Sigmoid colon (tissue), 7 donors: ENCODE data around the gene NEO1. TPM values are rescaled to one million over a fixed set of nuclear protein-coding genes. Genes with fewer than 3 reads are reported as not detected.

Source experiments
- DNase-seq: peaks from one replicate; pipeline ENCODE4 v3.0.0-alpha.2; 2019
- H3K27ac ChIP-seq, 4 donors: fragments of 200-600 bp; sonication (generic); one replicate each; pipeline ENCODE4 v1.5.1; 2016 to 2019; ENCODE audit warnings: mild to moderate bottlenecking in 1 of 4
- H3K27me3 ChIP-seq, 3 donors: fragments of 200-600 bp; sonication (generic); one replicate each; pipeline ENCODE4 v1.5.1; 2019; ENCODE audit warnings: mild to moderate bottlenecking in 1 of 3
- H3K36me3 ChIP-seq, 4 donors: fragments of 200-600 bp; sonication (generic); one replicate each; pipeline ENCODE4 v1.5.1; 2016 to 2019
- H3K4me1 ChIP-seq, 4 donors: fragments of 200-600 bp; sonication (generic); one replicate each; pipeline ENCODE4 v1.5.1; 2017 to 2019
- H3K4me3 ChIP-seq, 4 donors: fragments of 200-600 bp; sonication (generic); one replicate each; pipeline ENCODE4 v1.5.1; 2017 to 2019; ENCODE audit warnings: mild to moderate bottlenecking in 2 of 4, moderate library complexity in 1 of 4
- H3K9me3 ChIP-seq, 4 donors: fragments of 200-600 bp in 3 of 4; sonication (generic) in 3 of 4; one replicate each; pipeline versions ENCODE4 v1.5.1 to v1.6.1; 2013 to 2019
- EP300 ChIP-seq, 4 donors: sonication (generic); formaldehyde crosslinking; IDR thresholded peaks; one replicate each; pipeline ENCODE4 v1.6.1; 2017; ENCODE audit warnings: antibody characterized with exemption in 4 of 4
- POLR2A ChIP-seq, 2 donors: fragments of 450-650 bp; IDR thresholded peaks; one replicate each; pipeline ENCODE4 v1.6.1; 2016; ENCODE audit warnings: antibody characterized with exemption in 2 of 2, mild to moderate bottlenecking in 2 of 2, moderate library complexity in 2 of 2
- POLR2AphosphoS5 ChIP-seq, 4 donors: sonication (generic); formaldehyde crosslinking; IDR thresholded peaks; one replicate each; pipeline ENCODE4 v1.6.1; 2017; ENCODE audit warnings: antibody characterized with exemption in 4 of 4
- WGBS, 2 donors: extraction: QIAGEN DNeasy Blood & Tissue Kit; methylation state at CpG; one replicate each; pipeline ENCODE4 v1.1.7; 2013; 5-methylcytosine and 5-hydroxymethylcytosine counted together
- intact Hi-C: fragments of 100-400 bp; cut with DNase I; formaldehyde crosslinking; loops from one replicate; pipeline ENCODE4 v1.15.1; 2023
- polyA plus RNA-seq, 3 donors: library from polyadenylated mRNA; stranded (reverse); fragments of 200-250 nt; gene quantifications; one replicate each; pipeline ENCODE4 v1.2.3, GENCODE V29; 2013
- total RNA-seq, 4 donors: library from RNA; depleted of rRNA; stranded (reverse); fragments of >200 nt; gene quantifications; one replicate each; pipeline ENCODE4 v1.1.0, GENCODE V29; 2016
- TF ChIP-seq, protein P1 (sequence below), 4 experiments: fragments of 450-650 bp in 3 of 4; fragments of 200-600 bp in 1 of 4; IDR thresholded peaks; one replicate each; pipeline ENCODE4 v1.5.1; 2016 to 2019; ENCODE audit warnings: antibody characterized with exemption in 4 of 4, mild to moderate bottlenecking in 3 of 4, moderate library complexity in 2 of 4
- donor health status: healthy with polysubstance abuse.
- donor health status: Bipolar disorder and iron deficiency.
- donor health status: healthy.

NEO1 gene
- total and polyA plus RNA-seq, 7 donors = 9.0 to 56.5 (median 26.8) TPM

DNA sequence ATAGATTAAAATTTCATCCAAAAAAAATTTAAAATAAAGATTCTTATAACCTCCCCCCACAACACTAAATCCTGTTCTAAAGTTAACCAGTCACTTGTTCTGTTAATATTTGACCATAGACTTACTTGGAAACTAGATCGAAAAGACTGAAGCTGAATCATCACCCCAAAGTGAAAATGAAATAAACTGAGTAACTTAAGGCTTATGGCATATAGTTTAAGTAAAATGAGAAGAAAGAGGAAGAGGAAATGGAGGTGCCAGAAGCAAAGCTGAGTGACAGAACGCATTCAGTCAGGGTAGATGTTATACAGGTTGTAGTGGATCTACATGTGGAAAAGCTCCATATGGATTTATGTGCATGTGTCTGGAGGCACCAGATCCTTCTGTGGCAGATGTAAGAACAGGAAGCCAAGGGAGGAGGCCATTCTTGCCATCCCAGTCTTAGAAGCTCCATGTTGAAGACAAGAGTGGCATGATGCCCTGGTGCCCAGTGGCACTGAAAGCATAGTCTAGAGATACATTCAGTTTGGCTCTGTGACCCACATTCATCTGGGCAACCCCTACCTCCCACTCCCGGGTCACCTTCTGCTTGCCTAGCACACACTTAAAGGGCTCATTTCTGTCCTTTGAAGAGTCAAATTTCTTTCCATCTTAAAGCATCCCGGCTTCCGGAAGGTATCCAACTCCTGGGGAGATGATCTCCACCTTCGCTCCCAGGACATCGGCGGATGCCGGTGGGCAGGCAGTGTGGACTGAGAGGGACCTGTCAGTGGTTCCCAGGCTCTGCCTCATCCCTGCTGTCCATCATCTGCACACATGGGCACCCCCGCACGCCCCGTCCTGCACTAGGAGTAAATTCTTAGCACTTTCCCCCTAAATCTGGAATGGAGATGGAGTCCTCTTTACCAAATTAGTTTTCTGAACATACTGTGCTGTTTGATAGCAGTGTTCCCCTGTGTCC, 90.8 kb downstream of the NEO1 start:
- no peak overlapping the region for H3K27ac ChIP-seq
- H3K9me3 ChIP-seq = no peaks in the 10 kb centered on the region
- intact Hi-C loops = no loop called here
- H3K4me3 ChIP-seq = no peak overlapping the region
- 87 to 88% methylated on average over 12 of the region's 12 CpGs for WGBS, 2 donors
- H3K36me3 ChIP-seq = no peaks in the 10 kb centered on the region
- peaks cover 0 to 18% (median 15%) of the 10 kb centered on the region in 4 donors for H3K4me1 ChIP-seq
- no peak for TF ChIP-seq POLR2A (IDR thresholded peaks at IDR 0.05)
- no peaks in the 10 kb centered on the region for H3K27me3 ChIP-seq
- no peak for DNase-seq

DNA sequence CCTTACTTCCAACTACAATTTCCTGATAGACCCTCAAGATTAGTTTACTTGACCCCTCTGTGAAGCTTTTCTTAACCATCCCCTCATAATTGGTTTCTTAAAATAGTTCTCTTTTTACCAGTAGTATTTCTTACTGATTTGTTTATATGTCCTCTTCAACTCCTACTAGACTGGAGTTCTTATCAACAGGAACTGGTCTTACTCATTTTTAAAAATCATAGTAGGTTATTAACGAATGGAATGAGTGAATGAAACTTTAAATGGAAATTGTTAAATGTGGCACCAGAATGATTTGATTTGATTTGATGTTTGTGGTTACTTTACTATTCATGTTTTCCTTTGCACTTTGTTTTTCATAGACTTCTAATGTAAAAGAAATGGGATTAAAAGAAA, 91.5 kb downstream of the NEO1 start:
- TF ChIP-seq, protein P1, sequence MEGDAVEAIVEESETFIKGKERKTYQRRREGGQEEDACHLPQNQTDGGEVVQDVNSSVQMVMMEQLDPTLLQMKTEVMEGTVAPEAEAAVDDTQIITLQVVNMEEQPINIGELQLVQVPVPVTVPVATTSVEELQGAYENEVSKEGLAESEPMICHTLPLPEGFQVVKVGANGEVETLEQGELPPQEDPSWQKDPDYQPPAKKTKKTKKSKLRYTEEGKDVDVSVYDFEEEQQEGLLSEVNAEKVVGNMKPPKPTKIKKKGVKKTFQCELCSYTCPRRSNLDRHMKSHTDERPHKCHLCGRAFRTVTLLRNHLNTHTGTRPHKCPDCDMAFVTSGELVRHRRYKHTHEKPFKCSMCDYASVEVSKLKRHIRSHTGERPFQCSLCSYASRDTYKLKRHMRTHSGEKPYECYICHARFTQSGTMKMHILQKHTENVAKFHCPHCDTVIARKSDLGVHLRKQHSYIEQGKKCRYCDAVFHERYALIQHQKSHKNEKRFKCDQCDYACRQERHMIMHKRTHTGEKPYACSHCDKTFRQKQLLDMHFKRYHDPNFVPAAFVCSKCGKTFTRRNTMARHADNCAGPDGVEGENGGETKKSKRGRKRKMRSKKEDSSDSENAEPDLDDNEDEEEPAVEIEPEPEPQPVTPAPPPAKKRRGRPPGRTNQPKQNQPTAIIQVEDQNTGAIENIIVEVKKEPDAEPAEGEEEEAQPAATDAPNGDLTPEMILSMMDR (IDR thresholded peaks at IDR 0.05) = no peak
- TF ChIP-seq POLR2A (IDR thresholded peaks at IDR 0.05) = no peak
- no peak for TF ChIP-seq POLR2AphosphoS5 (IDR thresholded peaks at IDR 0.05)
- H3K27me3 ChIP-seq = no peaks in the 10 kb centered on the region
- H3K4me1 ChIP-seq = peaks cover 0 to 17% (median 14%) of the 10 kb centered on the region in 4 donors
- H3K4me3 ChIP-seq = no peak overlapping the region
- no peak overlapping the region for H3K27ac ChIP-seq
- intact Hi-C loops = no loop called here
- no peaks in the 10 kb centered on the region for H3K36me3 ChIP-seq
- 75 to 87% methylated on average over 1 of the region's 1 CpG for WGBS, 2 donors
- DNase-seq = no peak
- H3K9me3 ChIP-seq = no peaks in the 10 kb centered on the region

DNA sequence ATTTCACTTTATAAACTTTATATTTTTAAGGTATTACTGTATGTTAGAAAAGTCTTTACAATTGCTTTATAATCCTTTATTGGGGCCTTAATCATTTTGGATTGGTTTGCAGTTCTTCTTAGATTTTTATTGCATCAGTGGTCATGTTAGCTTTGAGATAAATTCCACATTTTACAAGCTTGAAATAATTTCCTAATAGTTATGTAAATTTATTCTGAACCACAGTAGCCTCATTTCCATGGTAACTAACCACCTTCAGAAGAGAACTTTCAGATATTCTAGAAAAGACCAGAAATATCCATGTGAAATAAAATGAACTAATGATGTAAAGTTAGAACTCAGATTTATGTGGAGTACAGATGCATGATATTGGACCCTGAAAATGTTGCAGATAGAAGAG, 94.2 kb downstream of the NEO1 start:
- Histone ChIP-seq H3K27me3 (no peaks in the 10 kb centered on the region), H3K4me1 (peaks cover 0 to 4% (median 0%) of the 10 kb centered on the region in 4 donors), H3K36me3 (no peaks in the 10 kb centered on the region), H3K27ac (no peak overlapping the region), H3K9me3 (no peaks in the 10 kb centered on the region), H3K4me3 (no peak overlapping the region)
- TF ChIP-seq POLR2AphosphoS5 (IDR thresholded peaks at IDR 0.05) (no peak), POLR2A (IDR thresholded peaks at IDR 0.05) (no peak), EP300 (IDR thresholded peaks at IDR 0.05) (no peak)
- TF ChIP-seq, protein P1 (IDR thresholded peaks at IDR 0.05) = no peak
- DNase-seq = no peak
- intact Hi-C loops = no loop called here

DNA sequence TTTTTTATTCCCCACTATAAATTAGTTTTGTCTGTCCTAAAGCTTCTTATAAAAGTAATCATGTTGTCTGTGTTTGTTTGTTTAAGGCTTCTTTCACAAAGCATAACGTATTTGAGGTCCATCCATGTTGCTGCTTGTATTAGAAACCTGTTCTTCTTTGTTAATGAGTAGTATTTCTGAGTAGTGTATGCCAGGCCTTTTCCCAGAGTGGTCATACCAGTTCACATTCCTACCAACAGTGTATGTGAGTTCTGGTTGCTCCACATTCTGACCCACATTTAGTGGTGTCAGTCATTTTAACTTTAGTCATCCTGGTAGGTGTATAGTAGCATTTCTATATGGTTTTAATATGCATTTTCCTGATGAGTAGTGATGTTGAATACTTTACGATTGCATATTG, 98.6 kb downstream of the NEO1 start:
- no peak for DNase-seq
- intact Hi-C loops = no loop called here
- Histone ChIP-seq H3K27me3 (no peaks in the 10 kb centered on the region), H3K9me3 (peaks cover 0 to 9% (median 3%) of the 10 kb centered on the region in 4 donors), H3K36me3 (no peaks in the 10 kb centered on the region), H3K4me1 (no peaks in the 10 kb centered on the region), H3K27ac (no peak overlapping the region), H3K4me3 (no peak overlapping the region)
- TF ChIP-seq EP300 (IDR thresholded peaks at IDR 0.05) (no peak), POLR2A (IDR thresholded peaks at IDR 0.05) (no peak), POLR2AphosphoS5 (IDR thresholded peaks at IDR 0.05) (no peak)
- TF ChIP-seq, protein P1 (IDR thresholded peaks at IDR 0.05) = no peak
- 87 to 90% methylated on average over 2 of the region's 2 CpGs for WGBS, 2 donors

DNA sequence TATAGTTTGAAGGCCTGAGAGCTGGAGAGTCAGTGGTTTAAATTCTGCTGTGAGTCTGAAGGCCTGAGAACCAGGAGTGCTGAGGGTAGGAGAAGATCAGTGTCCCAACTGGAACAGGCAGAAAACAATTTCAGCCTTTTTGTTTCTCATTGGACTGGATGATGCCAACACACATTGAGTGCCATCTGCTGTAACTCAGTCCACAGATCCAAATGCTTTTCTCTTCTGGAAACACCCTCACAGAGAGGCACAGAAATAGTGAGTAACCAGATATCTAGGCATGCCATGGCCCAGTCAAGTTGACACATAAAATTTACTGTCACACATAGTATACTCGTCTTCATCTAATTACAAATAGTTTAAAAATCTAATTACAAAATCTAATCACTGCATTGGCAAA, 100.8 kb downstream of the NEO1 start:
- Histone ChIP-seq H3K4me1 (no peaks in the 10 kb centered on the region), H3K36me3 (peaks cover 0 to 6% (median 0%) of the 10 kb centered on the region in 4 donors), H3K27me3 (no peaks in the 10 kb centered on the region), H3K27ac (no peak overlapping the region), H3K9me3 (peaks cover 0 to 9% (median 4%) of the 10 kb centered on the region in 4 donors), H3K4me3 (no peak overlapping the region)
- no peak for DNase-seq
- TF ChIP-seq EP300 (IDR thresholded peaks at IDR 0.05) = no peak
- TF ChIP-seq, protein P1 (IDR thresholded peaks at IDR 0.05) = no peak
- no peak for TF ChIP-seq POLR2A (IDR thresholded peaks at IDR 0.05)
- no peak for TF ChIP-seq POLR2AphosphoS5 (IDR thresholded peaks at IDR 0.05)
- 88 to 91% methylated on average over 1 of the region's 1 CpG for WGBS, 2 donors
- intact Hi-C loops = no loop called here
